ENCODE measurements around the gene PPM1N. TPM values are rescaled to one million over a fixed set of nuclear protein-coding genes. Genes with fewer than 3 reads are reported as not detected.
A peak's percentile ranks its signal among the peaks of the same experiment; 100 is the strongest.

PPM1N gene
- total RNA-seq, 1 experiment from 2014 or later, result 1.2 TPM

GRCh38 chr19:45477713-45478453, 20.4 kb upstream of the PPM1N start:
- H3K4me3 ChIP-seq (ENCODE audit: low read depth, low read length), result peak overlapping the region; percentile 53
- Mint-ChIP-seq H3K4me1 (ENCODE audit: low read depth, unreplicated experiment) (peaks cover 9% of the 10 kb centered on the region), H3K4me3 (ENCODE audit: unreplicated experiment) (peak overlapping the region; percentile 53), H3K9me3 (ENCODE audit: unreplicated experiment) (no peaks in the 10 kb centered on the region), H3K27me3 (ENCODE audit: insufficient read depth, unreplicated experiment) (peaks cover 2% of the 10 kb centered on the region), H3K36me3 (ENCODE audit: insufficient read depth, unreplicated experiment) (peaks cover 21% of the 10 kb centered on the region), H3K27ac (ENCODE audit: unreplicated experiment) (peak overlapping the region; percentile 99)
- 0 out of 2 replicates have a peak, but pooled peaks cover 4% of the 10 kb centered on the region for H3K4me1 ChIP-seq
- ChIA-PET CTCF (interaction anchor here (0.6 to 4.1 kb wide), 26 partner anchors 9 to 300 kb away, joined by 3 to 261 read pairs (median 4); partner anchors contain the start of genes BLOC1S3, FOSB, PPP1R13L and QPCTL), POLR2A (interaction anchor here (0.6 to 2.1 kb wide), 4 partner anchors 8 to 199 kb away, joined by 3 to 28 read pairs (median 12); partner anchors contain the start of gene FOSB)
- no peaks in the 10 kb centered on the region for H3K9me3 ChIP-seq
- no TSS peak for BruUV-seq (replicated peaks)
- intact Hi-C loops (cut with micrococcal nuclease; ENCODE audit: unreplicated experiment), result loop anchor here (1.0 to 2.0 kb wide), 5 partner anchors 9 to 277 kb away; no protein-coding TSS in a partner anchor
- H3K36me3 ChIP-seq (ENCODE audit: control insufficient read depth, insufficient read depth, low read length), result no peaks in the 10 kb centered on the region
- no peaks in the 10 kb centered on the region for H3K27me3 ChIP-seq (replicated peaks; ENCODE audit: control insufficient read depth, insufficient read depth, low read length)
- no peak for DNase-seq
- TF ChIP-seq, protein P1, sequence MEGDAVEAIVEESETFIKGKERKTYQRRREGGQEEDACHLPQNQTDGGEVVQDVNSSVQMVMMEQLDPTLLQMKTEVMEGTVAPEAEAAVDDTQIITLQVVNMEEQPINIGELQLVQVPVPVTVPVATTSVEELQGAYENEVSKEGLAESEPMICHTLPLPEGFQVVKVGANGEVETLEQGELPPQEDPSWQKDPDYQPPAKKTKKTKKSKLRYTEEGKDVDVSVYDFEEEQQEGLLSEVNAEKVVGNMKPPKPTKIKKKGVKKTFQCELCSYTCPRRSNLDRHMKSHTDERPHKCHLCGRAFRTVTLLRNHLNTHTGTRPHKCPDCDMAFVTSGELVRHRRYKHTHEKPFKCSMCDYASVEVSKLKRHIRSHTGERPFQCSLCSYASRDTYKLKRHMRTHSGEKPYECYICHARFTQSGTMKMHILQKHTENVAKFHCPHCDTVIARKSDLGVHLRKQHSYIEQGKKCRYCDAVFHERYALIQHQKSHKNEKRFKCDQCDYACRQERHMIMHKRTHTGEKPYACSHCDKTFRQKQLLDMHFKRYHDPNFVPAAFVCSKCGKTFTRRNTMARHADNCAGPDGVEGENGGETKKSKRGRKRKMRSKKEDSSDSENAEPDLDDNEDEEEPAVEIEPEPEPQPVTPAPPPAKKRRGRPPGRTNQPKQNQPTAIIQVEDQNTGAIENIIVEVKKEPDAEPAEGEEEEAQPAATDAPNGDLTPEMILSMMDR (IDR thresholded peaks at IDR 0.05; ENCODE audit: insufficient read depth in 1 of 2, low read depth in 1 of 2, low read length in 1 of 2, severe bottlenecking in 1 of 2, unreplicated experiment in 1 of 2), result no peak

GRCh38 chr19:45478454-45479238, 19.6 kb upstream of the PPM1N start:
- peaks cover 2% of the 10 kb centered on the region for H3K27me3 Mint-ChIP-seq (ENCODE audit: insufficient read depth, unreplicated experiment)
- Histone ChIP-seq H3K36me3 (ENCODE audit: control insufficient read depth, insufficient read depth, low read length) (no peaks in the 10 kb centered on the region), H3K27me3 (replicated peaks; ENCODE audit: control insufficient read depth, insufficient read depth, low read length) (no peaks in the 10 kb centered on the region), H3K9me3 (no peaks in the 10 kb centered on the region), H3K4me1 (0 out of 2 replicates have a peak, but pooled peaks cover 4% of the 10 kb centered on the region), H3K4me3 (ENCODE audit: low read depth, low read length) (peak overlapping the region; percentile 53)
- peak overlapping the region; percentile 53 for H3K4me3 Mint-ChIP-seq (ENCODE audit: unreplicated experiment)
- CTCF ChIA-PET, result interaction anchor here (0.6 to 4.1 kb wide), 30 partner anchors 10 to 439 kb away, joined by 3 to 261 read pairs (median 4); partner anchors contain the start of genes BLOC1S3, FOSB, PPP1R13L and QPCTL
- peak; percentile 92 to 94 for DNase-seq
- intact Hi-C loops (cut with micrococcal nuclease; ENCODE audit: unreplicated experiment), result loop anchor here (1.0 to 2.0 kb wide), 5 partner anchors 9 to 278 kb away; no protein-coding TSS in a partner anchor
- H3K36me3 Mint-ChIP-seq (ENCODE audit: insufficient read depth, unreplicated experiment), result peaks cover 18% of the 10 kb centered on the region
- peak overlapping the region; percentile 99 for H3K27ac Mint-ChIP-seq (ENCODE audit: unreplicated experiment)
- no peaks in the 10 kb centered on the region for H3K9me3 Mint-ChIP-seq (ENCODE audit: unreplicated experiment)
- H3K4me1 Mint-ChIP-seq (ENCODE audit: low read depth, unreplicated experiment), result peaks cover 7% of the 10 kb centered on the region
- POLR2A ChIA-PET, result interaction anchor here (0.5 to 2.1 kb wide), 8 partner anchors 9 to 303 kb away, joined by 3 to 28 read pairs (median 4); partner anchors contain the start of genes FOSB, QPCTL and SNRPD2
- TSS peak; percentile 100 for BruUV-seq (replicated peaks)
- TF ChIP-seq, protein P1 (IDR thresholded peaks at IDR 0.05; ENCODE audit: insufficient read depth in 1 of 2, low read depth in 1 of 2, low read length in 1 of 2, severe bottlenecking in 1 of 2, unreplicated experiment in 1 of 2), result peak; percentile 94 to 96

DNA sequence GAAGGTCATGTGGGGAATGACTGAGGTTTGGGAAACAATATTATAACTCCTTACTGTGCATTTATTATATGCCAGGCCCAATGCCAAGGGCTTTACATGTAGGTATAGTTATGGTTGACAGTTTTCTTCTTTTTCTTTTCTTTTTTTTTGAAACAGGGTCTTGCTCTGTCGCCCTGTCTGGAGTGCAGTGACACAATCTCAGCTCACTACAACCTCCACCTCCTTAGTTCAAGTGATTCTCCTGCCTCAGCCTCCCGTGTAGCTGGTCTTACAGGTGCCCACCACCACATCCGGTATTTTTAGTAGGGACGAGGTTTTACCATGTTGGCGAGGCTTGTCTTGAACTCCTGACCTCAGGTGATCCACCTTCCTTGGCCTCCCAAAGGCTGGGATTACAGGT, 15.2 kb upstream of the PPM1N start:
- peaks cover 6% of the 10 kb centered on the region for H3K4me1 Mint-ChIP-seq (ENCODE audit: low read depth, unreplicated experiment)
- Histone ChIP-seq H3K4me3 (ENCODE audit: low read depth, low read length) (no peak overlapping the region), H3K9me3 (no peaks in the 10 kb centered on the region), H3K27me3 (replicated peaks; ENCODE audit: control insufficient read depth, insufficient read depth, low read length) (no peaks in the 10 kb centered on the region), H3K36me3 (ENCODE audit: control insufficient read depth, insufficient read depth, low read length) (no peaks in the 10 kb centered on the region), H3K4me1 (0 out of 2 replicates have a peak, but pooled peaks cover under 1% of the 10 kb centered on the region)
- no peak for DNase-seq
- H3K4me3 Mint-ChIP-seq (ENCODE audit: unreplicated experiment), result no peak overlapping the region
- no peak overlapping the region for H3K27ac Mint-ChIP-seq (ENCODE audit: unreplicated experiment)
- intact Hi-C loops (cut with micrococcal nuclease; ENCODE audit: unreplicated experiment), result no loop called here
- H3K27me3 Mint-ChIP-seq (ENCODE audit: insufficient read depth, unreplicated experiment), result no peaks in the 10 kb centered on the region
- TF ChIP-seq, protein P1 (IDR thresholded peaks at IDR 0.05; ENCODE audit: insufficient read depth in 1 of 2, low read depth in 1 of 2, low read length in 1 of 2, severe bottlenecking in 1 of 2, unreplicated experiment in 1 of 2), result no peak
- no TSS peak for BruUV-seq (replicated peaks)
- ChIA-PET POLR2A (no interaction called here), CTCF (no interaction called here)
- peaks cover 12% of the 10 kb centered on the region for H3K36me3 Mint-ChIP-seq (ENCODE audit: insufficient read depth, unreplicated experiment)
- H3K9me3 Mint-ChIP-seq (ENCODE audit: unreplicated experiment), result no peaks in the 10 kb centered on the region
